ENCODE measurements around the gene TLCD4.
"Not testable (repeated sequence)": the region's sequence is repeated elsewhere in the genome, so short reads cannot be mapped to it uniquely, and the experiment has no call there.

Gene TLCD4

GRCh38 chr1:95140791-95141190 is 23.6 kb downstream of the TLCD4 start:
- no peak overlapping the region for H3K4me3 ChIP-seq (ENCODE audit: low read length)
- no peak for TF ChIP-seq CTCF (conservative IDR thresholded peaks at IDR 0.05; ENCODE audit: low read depth, low read length)
- DNase-seq (ENCODE audit: low read depth): no peak

GRCh38 chr1:95145493-95145892 is 28.3 kb downstream of the TLCD4 start:
- no peak overlapping the region for H3K4me3 ChIP-seq (ENCODE audit: low read length)
- no peak for DNase-seq (ENCODE audit: low read depth)
- TF ChIP-seq CTCF (conservative IDR thresholded peaks at IDR 0.05; ENCODE audit: low read depth, low read length): no peak

GRCh38 chr1:95146637-95147036 is 29.5 kb downstream of the TLCD4 start:
- DNase-seq (ENCODE audit: low read depth): no peak
- no peak overlapping the region for H3K4me3 ChIP-seq (ENCODE audit: low read length)
- TF ChIP-seq CTCF (conservative IDR thresholded peaks at IDR 0.05; ENCODE audit: low read depth, low read length): no peak

- DNase-seq (ENCODE audit: low read depth): no peak
- H3K4me3 ChIP-seq (ENCODE audit: low read length): no peak overlapping the region
- no peak for TF ChIP-seq CTCF (conservative IDR thresholded peaks at IDR 0.05; ENCODE audit: low read depth, low read length)
Measured at GRCh38 chr1:95154096-95154495, 36.9 kb downstream of the TLCD4 start.

GRCh38 chr1:95165569-95165968 is 48.4 kb downstream of the TLCD4 start:
- not testable (repeated sequence) for H3K4me3 ChIP-seq (ENCODE audit: low read length)

More at GRCh38 chr1:95165569-95165968, 48.4 kb downstream of the TLCD4 start:
- DNase-seq (ENCODE audit: low read depth): not testable (repeated sequence)

Measured in retinal pigment epithelial cell (primary cell).